NB4 (cell line): Measurements from ENCODE around the gene ZNF408.

Experiments
- DNase-seq: peaks from one replicate; pipeline ENCODE4 v3.0.0; 2010; ENCODE audit warnings: low read depth
- H3K4me3 ChIP-seq: one replicate; pipeline ENCODE4 v1.5.1; 2011; ENCODE audit warnings: mild to moderate bottlenecking, low read depth, low read length, moderate library complexity
- CTCF ChIP-seq: IDR thresholded peaks from one replicate; pipeline ENCODE4 v1.5.1; 2012; ENCODE audit warnings: low read depth, low read length
- MAX ChIP-seq: IDR thresholded peaks from 2 replicates; pipeline ENCODE4 v1.6.1; 2011; ENCODE audit warnings: low read depth, low read length
- MYC ChIP-seq: IDR thresholded peaks from 2 replicates; pipeline ENCODE4 v1.6.1; 2011; ENCODE audit warnings: low read depth, low read length
- POLR2A ChIP-seq: IDR thresholded peaks from 2 replicates; pipeline ENCODE4 v1.6.1; 2011; ENCODE audit warnings: mild to moderate bottlenecking; ENCODE audit not compliant: insufficient read length; ENCODE audit errors: extremely low read depth

ZNF408 gene

GRCh38 chr11:46723359-46723680, 22.5 kb downstream of the ZNF408 start:
- no peak overlapping the region for H3K4me3 ChIP-seq
- DNase-seq: no peak
- TF ChIP-seq POLR2A (no peak), MAX (no peak), CTCF (no peak), MYC (no peak)

GRCh38 chr11:46724088-46724487, 23.3 kb downstream of the ZNF408 start:
- no peak overlapping the region for H3K4me3 ChIP-seq
- TF ChIP-seq CTCF (no peak), MAX (no peak), POLR2A (no peak), MYC (no peak)
- peak; percentile 26 for DNase-seq

GRCh38 chr11:46725338-46726205, 24.7 kb downstream of the ZNF408 start:
- TF ChIP-seq CTCF: no peak
- TF ChIP-seq MYC: no peak
- no peak for TF ChIP-seq POLR2A
- no peak for TF ChIP-seq MAX
- DNase-seq: no peak
- H3K4me3 ChIP-seq: no peak overlapping the region

- TF ChIP-seq CTCF: no peak
- TF ChIP-seq MYC: no peak
- no peak for TF ChIP-seq MAX
- H3K4me3 ChIP-seq: no peak overlapping the region
- no peak for DNase-seq
Observed at GRCh38 chr11:46726206-46726862, 25.5 kb downstream of the ZNF408 start.

- no peak overlapping the region for H3K4me3 ChIP-seq
- DNase-seq: no peak
- no peak for TF ChIP-seq CTCF
Observed at GRCh38 chr11:46727952-46728658, 27.3 kb downstream of the ZNF408 start.
